Panc1 (cell line): ENCODE measurements around the gene ZFAND3. TPM values are rescaled to one million over a fixed set of nuclear protein-coding genes. Genes with fewer than 3 reads are reported as not detected.
"Not testable (repeated sequence)": the region's sequence is repeated elsewhere in the genome, so short reads cannot be mapped to it uniquely, and the experiment has no call there.

Experiments used
- ATAC-seq: fragments of 200-7000 bp; cut with Tn5 transposase; 2 replicates; pipeline ENCODE4 v1.9.1; 2020; ENCODE audit warnings: mild to moderate bottlenecking, moderate library complexity
- BruUV-seq: library from RNA; stranded (reverse); fragments of 400-500 nt; replicated peaks from 2 replicates; lab custom pipeline; 2021; lab: Mats Ljungman, UMichigan
- CTCF ChIA-PET: fragments of 300-600 bp; sonication (Branson Sonifier 250); formaldehyde crosslinking; loops from one replicate; lab custom pipeline; 2022; ENCODE audit warnings: antibody characterized with exemption; lab: Charles Lee
- POLR2A ChIA-PET: fragments of 300-600 bp; sonication (Branson Sonifier 250); formaldehyde crosslinking; loops from one replicate; lab custom pipeline; 2022; ENCODE audit warnings: antibody characterized with exemption; lab: Charles Lee
- DNase-seq: peaks from one replicate; pipeline ENCODE4 v3.0.0-alpha.2; 2010; ENCODE audit warnings: low read depth, low spot score
- H3K27ac ChIP-seq: 2 replicates; pipeline ENCODE4 v1.5.1; 2011; ENCODE audit warnings: mild to moderate bottlenecking, low read length, inconsistent platforms
- H3K27me3 ChIP-seq: fragments of 200-500 bp; sonication (Bioruptor generic); 2 replicates; pipeline ENCODE4 v1.6.0; 2014; ENCODE audit warnings: low read length, inconsistent platforms; ENCODE audit not compliant: control insufficient read depth, insufficient read depth
- H3K36me3 ChIP-seq: fragments of 200-500 bp; sonication (Bioruptor generic); 2 replicates; pipeline ENCODE4 v1.5.1; 2014; ENCODE audit warnings: inconsistent platforms, mild to moderate bottlenecking, low read length, moderate library complexity; ENCODE audit not compliant: control insufficient read depth, insufficient read depth
- H3K4me1 ChIP-seq: 2 replicates; pipeline ENCODE4 v1.5.1; 2011; ENCODE audit warnings: inconsistent platforms, mild to moderate bottlenecking, low read length, moderate library complexity; ENCODE audit not compliant: control insufficient read depth, insufficient read depth
- H3K4me3 ChIP-seq, 2 experiments: 2 replicates each; pipeline ENCODE4 v1.5.1; 2011 to 2012; ENCODE audit warnings: low read depth in 2 of 2, low read length in 2 of 2, mild to moderate bottlenecking in 2 of 2, inconsistent platforms in 1 of 2, moderate library complexity in 1 of 2
- H3K9me3 ChIP-seq: fragments of 200-500 bp; sonication (Bioruptor generic); 2 replicates; pipeline ENCODE4 v1.5.1; 2014; ENCODE audit warnings: low read depth, mild to moderate bottlenecking, inconsistent platforms, low read length, moderate library complexity; ENCODE audit not compliant: control insufficient read depth, insufficient read depth
- POLR2AphosphoS5 ChIP-seq: IDR thresholded peaks from 2 replicates; pipeline ENCODE4 v1.6.1; 2012; ENCODE audit warnings: mild to moderate bottlenecking, low read depth, low read length, moderate library complexity
- SIN3A ChIP-seq: IDR thresholded peaks from 2 replicates; pipeline ENCODE4 v1.6.1; 2012; ENCODE audit warnings: low read depth, mild to moderate bottlenecking, low read length, moderate library complexity, borderline replicate concordance; ENCODE audit not compliant: insufficient read depth
- TCF7L2 ChIP-seq: IDR thresholded peaks from 2 replicates; pipeline ENCODE4 v1.6.1; 2011; ENCODE audit warnings: mild to moderate bottlenecking, low read depth, low read length, inconsistent platforms
- in situ Hi-C: cut with HindIII; loops from 2 replicates; pipeline ENCODE4 v1.10.0; 2016; ENCODE audit warnings: low sequenced_read_pairs, low pct_unique_long_range_greater_than_20kb
- intact Hi-C: fragments of 100-400 bp; cut with micrococcal nuclease; formaldehyde crosslinking; loops from one replicate; pipeline ENCODE4 v1.10.0; 2022; ENCODE audit not compliant: unreplicated experiment
- total RNA-seq: library from RNA; stranded (reverse); gene quantifications from one replicate; pipeline ENCODE4 v1.2.1, GENCODE V29; 2021; ENCODE audit not compliant: unreplicated experiment
- TF ChIP-seq, protein P1 (sequence below): fragments of 450-650 bp; IDR thresholded peaks from 2 replicates; pipeline ENCODE4 v1.5.1; 2017; ENCODE audit warnings: mild to moderate bottlenecking
- TF ChIP-seq, protein P2 (sequence below), 2 experiments: IDR thresholded peaks; 2 replicates each; pipeline ENCODE4 v1.6.1; 2011 to 2012; ENCODE audit warnings: low read depth in 2 of 2, control low read depth in 1 of 2, low read length in 1 of 2, mild to moderate bottlenecking in 1 of 2, moderate library complexity in 1 of 2; ENCODE audit not compliant: insufficient read depth in 1 of 2

ZFAND3 gene
- total RNA-seq, 1 experiment from 2014 or later = 95.9 TPM

DNA sequence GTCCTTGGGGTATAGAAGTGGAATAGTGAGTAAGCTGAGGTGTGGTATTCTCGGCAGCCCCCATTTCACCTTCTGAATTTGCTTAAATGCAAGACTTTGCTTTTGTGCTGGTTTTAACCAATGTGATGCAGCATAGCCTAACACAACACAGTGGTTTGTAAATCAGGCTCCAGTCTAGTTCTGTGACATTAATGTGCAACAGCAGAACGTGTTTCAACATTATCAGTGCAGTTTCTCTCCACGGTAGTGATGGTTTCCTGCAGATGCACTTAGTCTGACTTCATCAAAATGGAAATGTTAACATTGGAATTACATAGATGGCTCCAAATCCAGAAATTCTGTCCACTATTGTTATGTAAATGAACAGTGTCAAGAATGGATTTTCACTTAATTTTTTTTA lies 139.5 kb downstream of the ZFAND3 start:
- ATAC-seq (no peak), DNase-seq (no peak)
- no peaks in the 10 kb centered on the region for H3K36me3 ChIP-seq
- ChIA-PET POLR2A (no interaction called here), CTCF (no interaction called here)
- intact Hi-C loops = no loop called here
- no peaks in the 10 kb centered on the region for H3K9me3 ChIP-seq
- H3K4me1 ChIP-seq = no peaks in the 10 kb centered on the region
- no peaks in the 10 kb centered on the region for H3K27me3 ChIP-seq
- no peak for TF ChIP-seq SIN3A
- TF ChIP-seq, protein P1, sequence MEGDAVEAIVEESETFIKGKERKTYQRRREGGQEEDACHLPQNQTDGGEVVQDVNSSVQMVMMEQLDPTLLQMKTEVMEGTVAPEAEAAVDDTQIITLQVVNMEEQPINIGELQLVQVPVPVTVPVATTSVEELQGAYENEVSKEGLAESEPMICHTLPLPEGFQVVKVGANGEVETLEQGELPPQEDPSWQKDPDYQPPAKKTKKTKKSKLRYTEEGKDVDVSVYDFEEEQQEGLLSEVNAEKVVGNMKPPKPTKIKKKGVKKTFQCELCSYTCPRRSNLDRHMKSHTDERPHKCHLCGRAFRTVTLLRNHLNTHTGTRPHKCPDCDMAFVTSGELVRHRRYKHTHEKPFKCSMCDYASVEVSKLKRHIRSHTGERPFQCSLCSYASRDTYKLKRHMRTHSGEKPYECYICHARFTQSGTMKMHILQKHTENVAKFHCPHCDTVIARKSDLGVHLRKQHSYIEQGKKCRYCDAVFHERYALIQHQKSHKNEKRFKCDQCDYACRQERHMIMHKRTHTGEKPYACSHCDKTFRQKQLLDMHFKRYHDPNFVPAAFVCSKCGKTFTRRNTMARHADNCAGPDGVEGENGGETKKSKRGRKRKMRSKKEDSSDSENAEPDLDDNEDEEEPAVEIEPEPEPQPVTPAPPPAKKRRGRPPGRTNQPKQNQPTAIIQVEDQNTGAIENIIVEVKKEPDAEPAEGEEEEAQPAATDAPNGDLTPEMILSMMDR = no peak
- no peak for TF ChIP-seq TCF7L2
- TF ChIP-seq, protein P2, sequence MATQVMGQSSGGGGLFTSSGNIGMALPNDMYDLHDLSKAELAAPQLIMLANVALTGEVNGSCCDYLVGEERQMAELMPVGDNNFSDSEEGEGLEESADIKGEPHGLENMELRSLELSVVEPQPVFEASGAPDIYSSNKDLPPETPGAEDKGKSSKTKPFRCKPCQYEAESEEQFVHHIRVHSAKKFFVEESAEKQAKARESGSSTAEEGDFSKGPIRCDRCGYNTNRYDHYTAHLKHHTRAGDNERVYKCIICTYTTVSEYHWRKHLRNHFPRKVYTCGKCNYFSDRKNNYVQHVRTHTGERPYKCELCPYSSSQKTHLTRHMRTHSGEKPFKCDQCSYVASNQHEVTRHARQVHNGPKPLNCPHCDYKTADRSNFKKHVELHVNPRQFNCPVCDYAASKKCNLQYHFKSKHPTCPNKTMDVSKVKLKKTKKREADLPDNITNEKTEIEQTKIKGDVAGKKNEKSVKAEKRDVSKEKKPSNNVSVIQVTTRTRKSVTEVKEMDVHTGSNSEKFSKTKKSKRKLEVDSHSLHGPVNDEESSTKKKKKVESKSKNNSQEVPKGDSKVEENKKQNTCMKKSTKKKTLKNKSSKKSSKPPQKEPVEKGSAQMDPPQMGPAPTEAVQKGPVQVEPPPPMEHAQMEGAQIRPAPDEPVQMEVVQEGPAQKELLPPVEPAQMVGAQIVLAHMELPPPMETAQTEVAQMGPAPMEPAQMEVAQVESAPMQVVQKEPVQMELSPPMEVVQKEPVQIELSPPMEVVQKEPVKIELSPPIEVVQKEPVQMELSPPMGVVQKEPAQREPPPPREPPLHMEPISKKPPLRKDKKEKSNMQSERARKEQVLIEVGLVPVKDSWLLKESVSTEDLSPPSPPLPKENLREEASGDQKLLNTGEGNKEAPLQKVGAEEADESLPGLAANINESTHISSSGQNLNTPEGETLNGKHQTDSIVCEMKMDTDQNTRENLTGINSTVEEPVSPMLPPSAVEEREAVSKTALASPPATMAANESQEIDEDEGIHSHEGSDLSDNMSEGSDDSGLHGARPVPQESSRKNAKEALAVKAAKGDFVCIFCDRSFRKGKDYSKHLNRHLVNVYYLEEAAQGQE (IDR thresholded peaks at IDR 0.05; ENCODE audit: insufficient read depth in 1 of 2, low read depth in 2 of 2, low read length in 1 of 2) = no peak
- no peak for TF ChIP-seq POLR2AphosphoS5
- BruUV-seq = no TSS peak
- no peak overlapping the region for H3K27ac ChIP-seq
- in situ Hi-C loops = no loop called here
- H3K4me3 ChIP-seq = no peak overlapping the region

DNA sequence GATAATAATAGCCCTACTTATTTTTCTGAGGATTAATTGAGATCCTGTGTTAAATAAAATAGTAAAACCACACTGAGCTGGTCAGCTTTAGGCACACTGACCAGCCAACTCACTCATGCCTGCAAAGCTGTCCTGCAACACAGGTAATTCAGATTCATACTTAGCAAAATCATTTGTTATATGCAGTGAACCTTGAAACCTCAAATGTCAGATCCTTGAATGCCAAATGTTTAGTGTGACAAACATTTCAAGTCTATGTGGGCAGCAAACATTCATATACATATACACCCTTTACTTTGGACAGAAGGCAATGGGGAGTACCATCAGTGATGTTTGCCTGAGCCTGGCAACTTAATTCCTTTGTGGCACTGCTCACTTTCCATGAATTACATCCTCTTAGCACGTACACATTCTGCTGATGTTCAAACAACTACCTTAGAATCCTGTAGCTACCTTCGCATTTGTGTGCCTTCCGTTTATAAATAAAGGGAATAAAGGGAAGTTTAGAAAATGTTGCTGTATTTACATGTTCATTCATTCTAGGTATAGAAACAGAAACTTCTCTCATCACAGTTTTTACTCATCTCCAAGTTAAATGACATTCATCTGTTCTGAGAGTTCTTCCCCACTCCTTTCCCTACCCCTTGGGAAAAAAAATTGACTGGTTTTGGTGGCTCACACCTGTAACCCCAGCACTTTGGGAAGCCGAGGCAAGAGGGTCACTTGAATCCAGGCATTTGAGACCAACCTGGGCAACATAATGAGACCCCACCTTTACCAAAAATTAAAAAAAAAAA lies 140.8 kb downstream of the ZFAND3 start:
- CTCF ChIA-PET = no interaction called here
- BruUV-seq = no TSS peak
- no peak overlapping the region for H3K27ac ChIP-seq
- POLR2A ChIA-PET = no interaction called here
- DNase-seq (no peak), ATAC-seq (no peak)
- no peak overlapping the region for H3K4me3 ChIP-seq
- no peaks in the 10 kb centered on the region for H3K9me3 ChIP-seq
- TF ChIP-seq, protein P2 (IDR thresholded peaks at IDR 0.05; ENCODE audit: insufficient read depth in 1 of 2, low read depth in 2 of 2, low read length in 1 of 2) = no peak
- no peak for TF ChIP-seq TCF7L2
- no peak for TF ChIP-seq POLR2AphosphoS5
- TF ChIP-seq, protein P1 = no peak
- no peak for TF ChIP-seq SIN3A
- H3K4me1 ChIP-seq = no peaks in the 10 kb centered on the region
- H3K27me3 ChIP-seq = no peaks in the 10 kb centered on the region
- H3K36me3 ChIP-seq = no peaks in the 10 kb centered on the region
- in situ Hi-C loops (no loop called here), intact Hi-C loops (no loop called here)

DNA sequence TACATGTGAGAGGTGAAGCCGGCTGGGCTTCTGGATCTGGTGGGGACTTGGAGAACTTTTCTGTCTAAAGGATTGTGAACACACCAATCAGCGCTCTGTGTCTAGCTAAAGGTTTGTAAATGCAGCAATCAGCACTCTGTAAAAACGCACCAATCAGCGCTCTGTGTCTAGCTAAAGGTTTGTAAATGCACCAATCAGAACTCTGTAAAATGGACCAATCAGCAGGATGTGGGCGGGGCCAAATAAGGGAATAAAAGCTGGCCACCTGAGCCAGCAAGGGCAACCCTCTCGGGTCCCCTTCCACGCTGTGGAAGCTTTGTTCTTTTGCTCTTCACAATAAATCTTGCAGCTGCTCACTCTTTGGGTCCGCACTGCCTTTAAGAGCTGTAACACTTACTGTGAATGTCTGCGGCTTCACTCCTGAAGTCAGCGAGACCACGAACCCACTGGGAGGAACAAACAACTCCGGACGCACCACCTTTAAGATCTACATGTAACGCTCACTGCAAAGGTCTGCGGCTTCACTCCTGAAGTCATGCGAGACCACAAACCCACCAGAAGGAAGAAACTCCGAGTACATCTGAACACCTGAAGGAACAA lies 143.1 kb downstream of the ZFAND3 start:
- POLR2A ChIA-PET, intact Hi-C loops, H3K4me3 ChIP-seq, H3K36me3 ChIP-seq, ATAC-seq, H3K4me1 ChIP-seq, H3K27me3 ChIP-seq, BruUV-seq, H3K9me3 ChIP-seq, CTCF ChIA-PET, in situ Hi-C loops, H3K27ac ChIP-seq, DNase-seq: not testable (repeated sequence)
